ENCODE data around the gene VAT1. TPM values are rescaled to one million over a fixed set of nuclear protein-coding genes. Genes with fewer than 3 reads are reported as not detected.

VAT1 gene
- total RNA-seq, 1 donor from 2014 or later = 167 TPM

- no peak for TF ChIP-seq CTCF (conservative IDR thresholded peaks at IDR 0.05)
- no peak for DNase-seq (ENCODE audit: extremely low spot score, unreplicated experiment)
- H3K4me3 Mint-ChIP-seq = no peak overlapping the region
- H3K27me3 Mint-ChIP-seq = no peaks in the 10 kb centered on the region
- peaks cover 28% of the 10 kb centered on the region for H3K4me1 Mint-ChIP-seq (ENCODE audit: unreplicated experiment)
- H3K27ac Mint-ChIP-seq = no peak overlapping the region
- no peaks in the 10 kb centered on the region for H3K9me3 Mint-ChIP-seq
- no peaks in the 10 kb centered on the region for H3K36me3 Mint-ChIP-seq
These were observed 9.5 kb upstream of the VAT1 start for GRCh38 chr17:43031666-43032065.

- no peaks in the 10 kb centered on the region for H3K9me3 Mint-ChIP-seq
- H3K27ac Mint-ChIP-seq = peak overlapping the region; percentile 29
- H3K4me1 Mint-ChIP-seq (ENCODE audit: unreplicated experiment) = peaks cover 22% of the 10 kb centered on the region
- no peaks in the 10 kb centered on the region for H3K27me3 Mint-ChIP-seq
- H3K4me3 Mint-ChIP-seq = no peak overlapping the region
- TF ChIP-seq CTCF (conservative IDR thresholded peaks at IDR 0.05) = no peak
- no peaks in the 10 kb centered on the region for H3K36me3 Mint-ChIP-seq
- no peak for DNase-seq (ENCODE audit: extremely low spot score, unreplicated experiment)
These were observed 8.1 kb upstream of the VAT1 start for GRCh38 chr17:43030137-43030767.

DNA sequence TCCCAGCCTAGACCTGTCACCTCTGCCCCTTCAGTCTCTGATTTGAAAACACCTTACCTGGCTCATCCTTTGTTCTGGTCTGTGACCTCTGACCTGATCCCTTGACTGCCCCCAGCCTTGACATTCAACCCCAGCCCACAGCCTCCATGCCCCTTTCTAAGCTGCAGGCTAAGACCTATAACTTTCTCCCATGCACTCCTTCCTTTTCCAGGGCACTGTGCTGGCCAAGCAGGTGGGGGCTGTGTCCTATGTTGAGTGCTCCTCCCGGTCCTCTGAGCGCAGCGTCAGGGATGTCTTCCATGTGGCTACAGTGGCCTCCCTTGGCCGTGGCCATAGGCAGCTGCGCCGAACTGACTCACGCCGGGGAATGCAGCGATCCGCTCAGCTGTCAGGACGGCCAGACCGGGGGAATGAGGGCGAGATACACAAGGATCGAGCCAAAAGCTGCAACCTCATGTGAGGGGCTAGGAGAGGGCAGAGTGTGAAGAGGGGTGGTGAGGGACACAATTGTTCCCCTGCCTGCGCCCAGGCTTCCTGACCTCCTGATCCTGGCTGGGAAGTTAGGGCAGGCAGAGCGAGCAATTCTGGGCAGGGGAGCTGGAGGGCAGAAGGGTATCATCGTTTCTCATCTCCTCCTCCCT, 6.2 kb upstream of the VAT1 start:
- Mint-ChIP-seq H3K4me1 (ENCODE audit: unreplicated experiment) (peaks cover 12% of the 10 kb centered on the region), H3K27ac (peak overlapping the region; percentile 32), H3K36me3 (no peaks in the 10 kb centered on the region), H3K27me3 (peaks cover 4% of the 10 kb centered on the region), H3K9me3 (no peaks in the 10 kb centered on the region), H3K4me3 (peak overlapping the region; percentile 14)
- no peak for TF ChIP-seq CTCF (conservative IDR thresholded peaks at IDR 0.05)
- DNase-seq (ENCODE audit: extremely low spot score, unreplicated experiment) = no peak

GRCh38 chr17:43027091-43028032, 5.2 kb upstream of the VAT1 start:
- Mint-ChIP-seq H3K27ac (peak overlapping the region; percentile 32), H3K4me1 (ENCODE audit: unreplicated experiment) (peaks cover 12% of the 10 kb centered on the region), H3K4me3 (peak overlapping the region; percentile 44), H3K36me3 (no peaks in the 10 kb centered on the region), H3K27me3 (peaks cover 4% of the 10 kb centered on the region), H3K9me3 (no peaks in the 10 kb centered on the region)
- TF ChIP-seq CTCF (conservative IDR thresholded peaks at IDR 0.05) = no peak
- DNase-seq (ENCODE audit: extremely low spot score, unreplicated experiment) = no peak

- Mint-ChIP-seq H3K27me3 (peaks cover 4% of the 10 kb centered on the region), H3K36me3 (no peaks in the 10 kb centered on the region), H3K27ac (no peak overlapping the region), H3K9me3 (no peaks in the 10 kb centered on the region), H3K4me1 (ENCODE audit: unreplicated experiment) (peaks cover 12% of the 10 kb centered on the region), H3K4me3 (peak overlapping the region; percentile 67)
- DNase-seq (ENCODE audit: extremely low spot score, unreplicated experiment) = no peak
- no peak for TF ChIP-seq CTCF (conservative IDR thresholded peaks at IDR 0.05)
These were observed 4.4 kb upstream of the VAT1 start for GRCh38 chr17:43026595-43026994.
